Measurements from ENCODE around the gene HOPX.

- no peak for TF ChIP-seq CTCF (IDR thresholded peaks at IDR 0.05)
- TF ChIP-seq POLR2A (IDR thresholded peaks at IDR 0.05) = no peak
- no peak for TF ChIP-seq EP300 (IDR thresholded peaks at IDR 0.05)
These were observed 9.7 kb downstream of the HOPX start for GRCh38 chr4:56671373-56671772.
